KMS-11 (cell line): ENCODE results near the gene CNNM3.

Experiments used
- H2AFZ ChIP-seq: fragments of 200-600 bp; sonication (generic); 2 replicates; pipeline ENCODE4 v1.6.1; 2016; ENCODE audit warnings: antibody characterized with exemption, mixed run types, low read depth
- H3K27ac ChIP-seq: fragments of 200-600 bp; sonication (generic); 2 replicates; pipeline ENCODE4 v1.6.1; 2016; ENCODE audit warnings: mild to moderate bottlenecking, mixed run types
- H3K27me3 ChIP-seq: fragments of 200-600 bp; sonication (generic); 2 replicates; pipeline ENCODE4 v1.6.1; 2017; ENCODE audit warnings: mild to moderate bottlenecking, low read depth, mixed run types, moderate library complexity; ENCODE audit not compliant: insufficient read depth
- H3K36me3 ChIP-seq: fragments of 200-600 bp; sonication (generic); 2 replicates; pipeline ENCODE4 v1.6.1; 2017; ENCODE audit warnings: mild to moderate bottlenecking, mixed run types; ENCODE audit not compliant: insufficient read depth
- H3K4me1 ChIP-seq: fragments of 200-600 bp; sonication (generic); 2 replicates; pipeline ENCODE4 v1.6.1; 2016; ENCODE audit warnings: mild to moderate bottlenecking, low read depth, mixed run types; ENCODE audit not compliant: poor library complexity, severe bottlenecking
- H3K4me2 ChIP-seq: fragments of 200-600 bp; sonication (generic); 2 replicates; pipeline ENCODE4 v1.7.0; 2016; ENCODE audit warnings: mild to moderate bottlenecking, mixed run types
- H3K4me3 ChIP-seq: fragments of 200-600 bp; sonication (generic); IDR thresholded peaks from 2 replicates; pipeline ENCODE4 v1.6.1; 2017; ENCODE audit warnings: low read depth, low read length, mixed read lengths; ENCODE audit not compliant: insufficient read depth
- H3K79me2 ChIP-seq: fragments of 200-600 bp; sonication (generic); 2 replicates; pipeline ENCODE4 v1.6.1; 2016; ENCODE audit warnings: low read depth, mixed run types; ENCODE audit not compliant: insufficient read depth
- H3K9ac ChIP-seq: fragments of 200-600 bp; sonication (generic); 2 replicates; pipeline ENCODE4 v1.6.1; 2016; ENCODE audit warnings: mild to moderate bottlenecking, mixed run types
- H4K20me1 ChIP-seq: fragments of 200-600 bp; sonication (generic); 2 replicates; pipeline ENCODE4 v1.6.1; 2016; ENCODE audit warnings: mild to moderate bottlenecking, mixed run types; ENCODE audit not compliant: insufficient read depth
- TF ChIP-seq, protein P1 (sequence below): fragments of 200-600 bp; sonication (generic); conservative IDR thresholded peaks from 2 replicates; pipeline ENCODE4 v1.6.1; 2017; ENCODE audit warnings: low read depth, mild to moderate bottlenecking, antibody characterized with exemption, low read length, moderate library complexity, mixed read lengths

CNNM3 gene

GRCh38 chr2:96819876-96820511 lies 3.9 kb downstream of the CNNM3 start:
- Histone ChIP-seq H3K4me1 (peaks cover 22% of the 10 kb centered on the region), H2AFZ (no peak overlapping the region), H3K27me3 (no peaks in the 10 kb centered on the region), H3K9ac (no peak overlapping the region), H4K20me1 (peaks cover 9% of the 10 kb centered on the region; the same call in 1 of the 2 replicates), H3K27ac (no peak overlapping the region), H3K4me3 (no peak overlapping the region), H3K36me3 (no peaks in the 10 kb centered on the region), H3K4me2 (no peak overlapping the region), H3K79me2 (peaks cover 63% of the 10 kb centered on the region)
- TF ChIP-seq, protein P1, sequence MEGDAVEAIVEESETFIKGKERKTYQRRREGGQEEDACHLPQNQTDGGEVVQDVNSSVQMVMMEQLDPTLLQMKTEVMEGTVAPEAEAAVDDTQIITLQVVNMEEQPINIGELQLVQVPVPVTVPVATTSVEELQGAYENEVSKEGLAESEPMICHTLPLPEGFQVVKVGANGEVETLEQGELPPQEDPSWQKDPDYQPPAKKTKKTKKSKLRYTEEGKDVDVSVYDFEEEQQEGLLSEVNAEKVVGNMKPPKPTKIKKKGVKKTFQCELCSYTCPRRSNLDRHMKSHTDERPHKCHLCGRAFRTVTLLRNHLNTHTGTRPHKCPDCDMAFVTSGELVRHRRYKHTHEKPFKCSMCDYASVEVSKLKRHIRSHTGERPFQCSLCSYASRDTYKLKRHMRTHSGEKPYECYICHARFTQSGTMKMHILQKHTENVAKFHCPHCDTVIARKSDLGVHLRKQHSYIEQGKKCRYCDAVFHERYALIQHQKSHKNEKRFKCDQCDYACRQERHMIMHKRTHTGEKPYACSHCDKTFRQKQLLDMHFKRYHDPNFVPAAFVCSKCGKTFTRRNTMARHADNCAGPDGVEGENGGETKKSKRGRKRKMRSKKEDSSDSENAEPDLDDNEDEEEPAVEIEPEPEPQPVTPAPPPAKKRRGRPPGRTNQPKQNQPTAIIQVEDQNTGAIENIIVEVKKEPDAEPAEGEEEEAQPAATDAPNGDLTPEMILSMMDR, result no peak

DNA sequence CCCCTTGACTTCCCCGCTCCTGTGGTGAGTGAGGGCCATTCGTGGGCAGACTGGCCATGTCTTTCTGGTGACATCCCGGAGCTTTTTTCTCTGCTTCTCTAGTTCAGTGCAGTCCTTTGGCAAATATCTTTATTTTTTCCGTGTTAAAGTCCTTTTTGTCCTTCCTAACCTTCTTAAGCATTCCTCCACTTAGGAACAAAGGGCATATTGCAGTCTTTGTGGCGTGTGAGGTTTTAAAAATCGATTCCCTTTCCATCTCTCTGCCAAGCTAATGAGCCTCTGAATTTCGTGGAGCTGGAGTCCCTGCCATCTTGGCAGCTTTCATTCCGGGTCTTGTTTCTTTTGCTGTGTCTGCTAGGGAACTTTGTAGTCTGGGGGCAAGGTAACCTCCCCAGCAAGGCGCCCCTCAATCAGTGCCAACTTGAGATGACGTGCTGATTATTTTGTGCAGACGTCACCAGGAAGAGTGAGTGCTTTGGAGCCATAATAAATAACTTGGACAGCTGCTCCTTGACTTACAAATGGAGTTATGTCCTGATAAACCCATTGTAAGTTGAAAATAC lies 5.1 kb downstream of the CNNM3 start:
- Histone ChIP-seq H3K9ac (no peak overlapping the region), H3K36me3 (no peaks in the 10 kb centered on the region), H3K4me1 (peaks cover 22% of the 10 kb centered on the region), H2AFZ (no peak overlapping the region), H3K4me3 (no peak overlapping the region), H3K27me3 (no peaks in the 10 kb centered on the region), H3K79me2 (peaks cover 63% of the 10 kb centered on the region), H4K20me1 (peaks cover 9% of the 10 kb centered on the region; the same call in 1 of the 2 replicates), H3K27ac (no peak overlapping the region; the same call in 1 of the 2 replicates), H3K4me2 (no peak overlapping the region)
- TF ChIP-seq, protein P1, result no peak

DNA sequence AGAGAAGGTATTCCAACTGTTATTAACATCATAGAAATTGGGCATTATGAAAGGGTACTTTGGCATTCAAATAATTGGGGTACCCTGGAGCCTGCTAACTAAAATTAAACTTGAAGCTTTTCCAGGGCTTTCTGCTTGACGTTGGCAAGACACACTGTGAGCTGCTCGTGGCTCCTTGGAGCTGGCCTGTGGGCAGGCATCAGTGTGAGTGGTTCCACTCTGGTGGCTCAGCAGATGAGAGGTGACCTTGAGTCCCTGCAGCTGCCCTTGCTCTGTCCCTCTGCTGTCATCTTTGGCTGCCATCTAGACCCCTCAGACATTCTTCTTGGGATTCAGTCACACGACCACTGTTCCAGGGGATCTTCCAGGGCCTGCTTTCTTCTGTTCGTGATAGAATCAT lies 6.7 kb downstream of the CNNM3 start:
- peak overlapping the region; percentile 7; the same call in 1 of the 2 replicates for H3K27ac ChIP-seq
- H3K4me2 ChIP-seq, result no peak overlapping the region
- no peaks in the 10 kb centered on the region for H3K36me3 ChIP-seq
- H3K4me1 ChIP-seq, result peaks cover 17% of the 10 kb centered on the region
- no peak overlapping the region for H3K9ac ChIP-seq
- peaks cover 55% of the 10 kb centered on the region for H3K79me2 ChIP-seq
- no peaks in the 10 kb centered on the region for H3K27me3 ChIP-seq
- TF ChIP-seq, protein P1, result no peak
- no peak overlapping the region for H2AFZ ChIP-seq
- peaks cover 9% of the 10 kb centered on the region; the same call in 1 of the 2 replicates for H4K20me1 ChIP-seq
- no peak overlapping the region for H3K4me3 ChIP-seq

DNA sequence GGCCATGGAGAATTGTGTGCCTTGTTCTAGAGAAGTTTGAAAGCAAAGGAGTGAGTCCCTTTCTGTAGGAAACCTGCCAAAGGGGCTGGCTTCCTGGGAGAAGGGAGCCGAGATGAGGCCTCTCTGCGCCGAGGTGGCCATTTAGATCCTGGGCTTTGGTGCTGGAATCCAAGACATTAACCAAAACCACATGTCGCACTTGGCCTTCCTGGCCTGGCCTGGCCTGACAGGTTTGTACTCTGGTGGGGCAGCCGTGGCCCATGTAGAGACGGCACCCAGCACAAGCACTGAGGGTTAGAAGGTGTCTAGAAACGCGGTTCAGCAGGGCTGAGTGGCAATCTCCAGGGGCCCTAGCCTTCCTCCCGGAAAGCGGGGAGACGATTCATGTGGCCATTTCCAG lies 7.1 kb downstream of the CNNM3 start:
- peaks cover 13% of the 10 kb centered on the region for H3K4me1 ChIP-seq
- H3K36me3 ChIP-seq, result no peaks in the 10 kb centered on the region; the same call in 1 of the 2 replicates
- TF ChIP-seq, protein P1, result no peak
- H3K27ac ChIP-seq, result peak overlapping the region; percentile 7; the same call in 1 of the 2 replicates
- no peak overlapping the region for H3K4me3 ChIP-seq
- no peak overlapping the region for H3K9ac ChIP-seq
- no peaks in the 10 kb centered on the region for H3K27me3 ChIP-seq
- H2AFZ ChIP-seq, result no peak overlapping the region
- no peak overlapping the region for H3K4me2 ChIP-seq
- H3K79me2 ChIP-seq, result peaks cover 51% of the 10 kb centered on the region
- H4K20me1 ChIP-seq, result peaks cover 9% of the 10 kb centered on the region; the same call in 1 of the 2 replicates
